Measurements from ENCODE around the gene ZNF619.
A peak's percentile ranks its signal among the peaks of the same experiment; 100 is the strongest.
"Not testable (repeated sequence)": the region's sequence is repeated elsewhere in the genome, so short reads cannot be mapped to it uniquely, and the experiment has no call there.

ZNF619 gene

DNA sequence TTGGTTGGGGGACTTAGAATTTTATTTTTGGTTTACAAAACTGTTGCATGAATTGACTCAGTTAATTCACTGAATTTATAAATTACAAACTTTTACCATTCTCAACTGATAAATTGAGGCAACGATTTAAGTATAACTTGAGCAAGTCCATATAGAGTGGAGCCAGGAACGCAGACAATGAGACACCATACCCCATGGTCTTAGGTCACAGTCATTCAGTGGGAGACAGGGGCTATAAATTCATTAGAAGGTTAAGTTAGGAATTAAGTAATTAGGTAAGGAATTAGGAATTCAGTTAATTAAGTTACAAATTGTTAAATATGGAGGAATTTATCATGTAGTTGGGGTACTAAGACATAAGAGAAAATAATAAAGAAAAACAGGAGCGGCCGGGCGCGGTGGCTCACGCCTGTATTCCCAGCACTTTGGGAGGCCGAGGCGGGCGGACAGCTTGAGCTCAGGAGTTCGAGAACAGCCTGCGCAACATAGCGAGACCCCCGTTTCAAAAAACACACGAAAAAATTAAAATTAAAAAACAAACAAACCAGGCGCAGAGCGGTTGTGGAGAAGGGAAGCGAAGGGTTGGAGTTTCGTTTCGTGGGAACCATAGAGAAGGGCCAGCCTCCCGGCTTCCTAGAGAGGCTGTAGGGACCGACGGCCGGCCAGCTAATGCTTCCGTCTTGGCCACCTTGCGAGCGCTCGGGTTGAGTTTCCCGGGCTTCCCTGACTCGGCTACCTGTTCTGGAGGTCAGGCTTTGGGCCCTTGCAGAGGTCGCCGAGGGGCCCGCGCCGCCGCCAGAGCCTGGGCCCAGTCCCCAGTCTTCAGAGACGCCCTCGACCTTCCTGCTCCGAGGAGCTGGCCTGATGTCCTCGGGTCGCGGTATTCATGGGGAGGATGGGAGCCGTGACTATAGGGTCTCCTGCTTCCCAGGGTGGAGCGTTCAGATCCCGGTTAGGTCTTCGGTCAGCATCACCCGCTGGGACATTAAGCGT is at the start of gene ZNF619:
Gene ZNF619, plus strand, starts transcription at position 645 of the 993 bp plus-strand sequence. CDS start 858 bp downstream, outside the sequence.
- peak; percentile 15 for DNase-seq (ENCODE audit: low read depth)

DNA sequence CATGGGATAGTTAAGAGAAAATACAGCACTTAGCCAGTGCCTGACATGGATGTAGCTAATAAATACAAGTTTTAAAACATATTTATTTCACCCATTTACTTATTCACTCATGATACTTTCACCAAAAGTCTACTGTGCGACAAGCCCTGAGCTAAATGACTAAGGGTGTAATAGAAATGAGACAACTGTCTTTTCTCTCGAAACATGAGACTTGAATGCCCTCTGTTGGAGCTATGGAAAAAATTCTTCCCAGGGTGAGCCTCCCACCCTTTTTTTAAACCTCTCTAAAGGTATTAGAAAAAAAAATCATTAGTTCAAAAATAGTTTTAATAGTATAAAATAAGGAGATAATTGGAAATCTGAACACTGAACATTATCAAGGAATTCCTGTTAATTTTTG is 44.1 kb upstream of the ZNF619 start:
- no peak for DNase-seq (ENCODE audit: low read depth)

DNA sequence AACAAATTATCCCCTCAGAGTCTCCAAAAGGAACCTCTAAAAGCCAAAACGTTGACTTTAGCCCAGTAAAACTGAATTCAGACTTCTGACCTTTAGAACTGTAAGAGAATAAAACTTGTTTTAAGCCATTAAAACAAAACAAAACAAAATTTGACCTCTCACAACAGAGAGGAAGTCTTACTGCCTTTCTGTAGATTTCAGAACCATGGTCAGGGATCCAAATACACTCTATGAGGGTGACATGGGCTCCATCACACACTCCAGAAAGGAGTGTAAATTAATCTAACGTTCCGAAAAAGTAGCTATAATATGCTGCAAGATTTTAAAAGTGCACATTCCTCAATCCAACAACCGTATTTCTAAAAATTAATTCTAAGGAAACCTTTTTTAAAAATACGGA is 39.0 kb upstream of the ZNF619 start:
- no peak for DNase-seq (ENCODE audit: low read depth)

DNA sequence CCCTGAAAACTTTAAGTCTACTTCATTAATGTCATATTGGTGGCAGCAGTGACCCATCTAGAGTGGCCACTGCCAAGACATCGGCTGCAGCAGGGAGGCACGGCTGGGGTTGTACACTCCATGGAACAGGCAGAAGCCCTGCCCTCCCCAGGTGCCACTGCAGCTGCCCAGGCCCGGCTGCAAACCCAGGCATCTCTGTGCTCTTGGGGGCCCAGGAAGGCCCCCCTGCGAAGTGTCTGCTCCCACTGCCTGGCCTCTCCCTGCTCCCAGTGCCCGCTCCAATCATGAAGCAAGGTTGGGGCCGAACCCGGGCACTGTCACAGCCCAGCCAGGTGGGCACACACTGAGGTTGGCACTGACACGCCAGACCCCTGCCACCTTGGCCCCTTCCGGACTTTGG is 31.9 kb upstream of the ZNF619 start:
- no peak for DNase-seq (ENCODE audit: low read depth)

DNA sequence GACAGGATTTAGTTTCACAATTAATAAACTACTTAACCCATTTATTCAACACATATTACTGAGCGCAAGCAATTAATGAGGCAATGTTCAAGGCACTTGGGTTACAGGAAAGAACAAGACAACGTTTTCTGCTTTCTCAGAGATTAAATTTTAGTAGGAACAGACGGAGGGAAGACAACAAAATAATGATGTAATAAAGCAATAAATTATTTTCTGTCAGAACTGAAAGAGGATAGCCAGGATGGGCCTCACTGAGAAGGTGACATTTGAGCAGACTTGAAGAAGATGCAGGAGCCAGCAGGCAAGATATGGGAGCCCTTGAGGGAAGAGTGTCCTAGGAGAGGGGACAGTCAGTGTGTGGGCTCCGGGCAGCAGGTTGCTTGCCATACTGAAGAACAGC is 31.0 kb upstream of the ZNF619 start:
- DNase-seq (ENCODE audit: low read depth) = no peak

DNA sequence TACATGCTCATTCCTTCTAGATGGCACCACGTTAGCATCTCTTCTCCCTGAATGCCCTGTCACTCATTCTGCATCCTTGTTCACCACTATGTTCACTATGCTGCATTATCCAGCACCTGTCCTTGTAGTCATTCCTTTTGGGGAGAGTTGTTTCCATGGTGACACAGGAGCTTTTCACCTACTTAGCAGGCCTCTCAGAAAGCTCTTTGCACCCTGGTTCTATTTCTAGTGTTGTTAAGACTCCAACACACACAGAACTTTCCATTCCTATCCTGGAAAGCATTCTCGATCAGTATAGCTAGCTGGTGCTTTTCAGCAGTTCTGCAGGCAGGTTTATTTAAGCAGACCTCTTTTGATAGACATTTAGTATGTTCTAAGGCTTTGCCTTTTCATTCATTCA is 26.5 kb upstream of the ZNF619 start:
- no peak for DNase-seq (ENCODE audit: low read depth)

DNA sequence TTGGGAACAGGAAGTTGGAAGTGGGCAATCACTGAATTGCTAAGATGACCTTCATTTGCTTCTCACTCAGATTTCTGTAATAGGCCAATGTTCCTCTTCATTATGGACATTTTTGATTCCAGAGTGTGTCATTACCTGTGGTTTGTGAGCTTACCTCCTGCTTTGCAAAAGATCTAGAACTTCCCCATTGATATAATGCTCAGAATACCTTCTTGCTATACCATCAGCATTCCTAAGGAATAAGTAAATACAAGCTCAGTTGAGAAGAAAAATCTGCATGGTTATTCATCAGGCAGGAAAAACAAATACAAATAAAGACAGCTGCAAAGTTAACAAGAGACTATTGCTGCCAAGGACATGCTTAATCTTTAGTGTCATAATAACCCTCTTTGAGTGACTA is 25.4 kb upstream of the ZNF619 start:
- DNase-seq (ENCODE audit: low read depth) = no peak

DNA sequence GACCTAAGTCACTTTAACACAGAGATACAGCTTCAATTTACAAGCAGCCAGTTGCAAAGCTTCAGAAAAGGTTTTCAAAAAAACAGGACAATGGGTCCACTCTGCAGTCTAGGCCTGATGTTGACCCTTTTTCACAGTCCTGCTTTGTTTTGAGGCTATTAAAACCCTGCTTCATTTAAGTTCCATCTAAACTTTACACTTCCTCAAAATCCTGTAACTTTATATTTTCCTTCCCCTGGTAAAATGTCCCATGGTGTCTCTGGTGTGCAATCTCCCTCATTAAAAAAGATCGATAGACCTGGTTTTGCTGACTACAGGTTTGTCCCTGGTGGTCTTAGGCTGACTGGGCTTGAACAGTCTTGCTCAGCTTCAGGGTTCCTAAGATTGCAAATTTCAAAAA is 24.9 kb upstream of the ZNF619 start:
- no peak for DNase-seq (ENCODE audit: low read depth)

DNA sequence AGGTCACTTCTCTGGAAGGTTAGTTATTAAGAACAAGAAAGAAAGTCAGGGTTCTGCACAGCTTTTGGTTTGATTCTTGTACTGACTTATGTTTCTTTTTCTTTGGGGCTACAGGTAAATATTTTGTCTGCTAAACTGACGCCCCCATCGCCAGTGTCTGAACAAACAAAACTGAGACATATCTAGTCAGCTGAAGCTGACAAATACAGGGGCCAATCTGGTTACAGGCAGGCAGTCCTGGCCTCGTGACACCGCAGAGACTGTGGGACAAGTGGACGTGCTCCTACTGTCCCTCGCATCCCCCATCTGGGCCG is 24.4 kb upstream of the ZNF619 start:
- no peak for DNase-seq (ENCODE audit: low read depth)

DNA sequence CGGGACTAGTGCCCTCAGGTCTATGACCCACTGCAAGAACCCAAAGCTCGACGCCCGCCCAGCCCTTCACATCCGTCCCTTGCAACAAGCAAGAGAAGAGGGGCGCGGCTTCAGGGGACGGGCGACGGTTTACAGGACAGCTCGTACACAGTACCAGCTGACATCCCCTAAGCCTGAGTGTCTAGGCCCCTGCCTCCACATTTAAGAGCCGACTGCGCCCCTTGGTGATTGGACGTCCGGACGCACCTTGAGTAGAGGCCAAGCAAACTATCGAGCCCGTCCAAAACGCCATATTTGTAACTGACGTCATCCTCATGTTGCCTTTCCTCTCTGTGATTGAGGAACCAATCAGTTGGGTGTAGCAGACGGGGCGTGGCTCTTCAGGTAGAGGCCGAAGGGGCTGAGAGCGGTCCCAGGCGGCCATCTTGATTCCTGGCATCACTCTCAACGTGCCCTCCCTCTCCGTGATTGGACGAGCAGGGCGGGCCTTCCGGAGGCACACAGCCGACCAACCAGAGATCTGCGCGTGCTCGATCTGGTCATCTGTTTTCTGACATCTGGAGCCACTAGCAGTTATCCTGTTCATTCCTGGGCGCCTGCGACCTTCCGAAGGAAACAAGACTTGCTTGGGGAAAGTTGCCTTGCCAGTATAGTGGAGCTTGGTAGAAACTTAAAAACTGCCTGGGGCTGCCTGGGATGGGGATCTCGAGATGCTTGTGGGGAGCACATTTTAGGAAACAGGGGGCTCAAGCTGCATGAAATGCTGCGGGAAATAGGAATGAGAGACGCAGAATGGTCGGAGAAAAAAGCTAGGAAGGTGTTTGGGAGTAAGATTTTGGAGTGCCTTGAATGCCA is 23.8 kb upstream of the ZNF619 start:
- peak; percentile 95 for DNase-seq (ENCODE audit: low read depth)

DNA sequence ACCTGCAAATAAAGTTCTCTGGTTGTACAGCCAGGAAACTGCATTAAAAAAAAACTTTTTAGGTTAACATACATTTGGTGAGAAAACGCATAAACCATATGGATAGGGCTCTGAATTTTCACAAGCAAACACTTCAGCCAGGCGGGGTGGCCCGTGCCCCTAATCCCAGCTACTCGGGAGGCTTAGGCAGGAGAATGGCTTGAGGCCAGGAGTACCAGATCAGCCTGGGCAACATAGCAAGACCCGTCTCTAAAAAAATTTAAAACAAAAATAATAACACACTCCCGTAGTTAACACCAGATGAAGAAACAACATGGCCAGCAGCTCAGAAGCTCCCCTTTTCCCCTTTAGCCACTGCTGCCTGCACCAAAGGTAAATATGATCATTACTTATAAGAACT is 23.0 kb upstream of the ZNF619 start:
- no peak for DNase-seq (ENCODE audit: low read depth)

DNA sequence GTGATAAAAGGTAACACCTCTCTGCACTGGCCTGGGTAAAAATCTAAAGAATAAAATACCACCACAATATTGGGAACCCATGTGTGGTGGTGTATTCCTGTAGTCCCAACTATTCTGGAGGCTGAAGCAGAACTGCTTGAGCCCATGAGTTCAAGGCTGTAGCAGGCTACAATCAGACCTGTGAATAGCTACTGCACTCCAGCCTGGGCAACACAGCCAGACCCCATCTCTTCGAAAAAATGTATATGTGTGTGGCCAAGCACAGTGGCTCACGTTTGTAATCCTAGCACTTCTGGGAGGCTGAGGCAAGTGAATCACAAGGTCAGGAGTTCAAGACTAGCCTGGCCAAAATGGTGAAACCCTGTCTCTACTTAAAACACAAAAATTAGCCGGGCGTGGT is 21.6 kb upstream of the ZNF619 start:
- DNase-seq (ENCODE audit: low read depth) = no peak

DNA sequence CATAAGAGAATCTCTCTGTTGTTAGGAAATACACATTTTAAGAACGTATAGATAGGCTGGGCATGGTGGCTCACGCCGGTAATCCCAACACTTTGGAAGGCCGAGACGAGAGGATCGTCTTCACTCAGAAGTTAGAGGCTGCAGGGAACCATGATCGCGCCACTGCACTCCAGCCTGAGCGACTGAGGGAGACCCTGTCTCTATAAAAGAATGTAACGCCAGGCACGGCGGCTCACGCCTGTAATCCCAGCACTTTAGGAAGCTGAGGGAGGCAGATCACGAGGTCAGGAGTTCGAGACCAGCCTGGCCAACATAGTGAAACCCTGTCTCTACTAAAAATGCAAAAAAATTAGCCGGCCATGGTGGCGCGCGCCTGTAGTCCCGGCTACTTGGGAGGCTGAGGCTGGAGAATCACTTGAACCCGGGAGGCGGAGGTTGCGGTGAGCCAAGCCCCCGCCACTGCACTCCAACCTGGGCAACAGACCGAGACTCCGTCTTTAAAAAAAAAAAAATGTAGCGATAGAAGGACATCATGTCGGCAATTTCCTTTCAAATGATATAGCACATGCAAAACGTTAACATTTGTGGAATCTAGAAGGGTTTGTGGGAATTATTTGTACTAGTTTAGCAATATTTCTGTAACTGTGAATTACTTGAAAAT is 20.5 kb upstream of the ZNF619 start:
- DNase-seq (ENCODE audit: low read depth) = no peak

DNA sequence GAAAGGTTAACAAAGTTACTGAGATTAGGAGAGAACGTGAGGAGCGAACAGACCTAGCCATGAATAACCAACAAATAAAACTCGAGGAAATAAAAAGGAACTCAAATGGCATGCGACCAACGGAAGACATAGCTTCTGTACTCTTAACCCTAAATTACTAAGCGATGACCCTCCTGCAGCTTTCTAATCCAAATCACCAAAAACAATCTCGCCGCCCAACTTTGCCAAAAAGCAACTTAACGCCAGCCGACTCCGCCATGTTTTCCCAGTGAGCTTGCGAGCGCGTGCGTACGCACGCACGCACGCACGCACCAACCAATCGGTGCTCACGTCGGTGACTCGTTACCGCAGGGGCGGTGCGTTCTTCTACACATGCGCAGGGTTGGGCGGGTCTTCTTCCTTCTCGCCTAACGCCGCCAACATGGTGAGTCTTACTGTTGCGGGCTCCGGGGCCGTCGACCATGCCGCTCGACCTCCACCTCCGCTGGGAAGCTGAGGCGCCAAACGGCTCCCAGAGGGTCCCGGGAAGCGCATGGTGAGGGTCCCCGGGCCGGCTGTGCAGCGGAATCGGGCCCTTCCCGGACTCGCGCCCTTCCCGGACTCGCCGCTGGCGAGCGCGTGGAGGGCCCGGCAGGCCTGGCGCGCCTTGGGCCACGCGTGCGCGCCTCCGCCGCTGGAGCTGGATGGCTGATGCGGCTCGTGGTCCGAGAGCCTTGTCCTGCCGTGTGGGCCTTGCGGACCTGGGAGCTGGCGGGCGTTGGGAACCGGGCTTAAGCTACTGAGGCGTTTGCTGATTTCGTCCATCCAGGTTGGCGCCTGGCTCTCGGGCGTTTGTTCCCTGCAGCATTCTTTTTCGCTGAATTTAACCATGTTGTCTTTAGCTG is 19.7 kb upstream of the ZNF619 start, which contains the start of gene RPL14:
Gene RPL14, plus strand, starts transcription at position 400 of the 884 bp plus-strand sequence. Its CDS starts 133 bp downstream, at position 533.
- DNase-seq (ENCODE audit: low read depth) = peak; percentile 82

DNA sequence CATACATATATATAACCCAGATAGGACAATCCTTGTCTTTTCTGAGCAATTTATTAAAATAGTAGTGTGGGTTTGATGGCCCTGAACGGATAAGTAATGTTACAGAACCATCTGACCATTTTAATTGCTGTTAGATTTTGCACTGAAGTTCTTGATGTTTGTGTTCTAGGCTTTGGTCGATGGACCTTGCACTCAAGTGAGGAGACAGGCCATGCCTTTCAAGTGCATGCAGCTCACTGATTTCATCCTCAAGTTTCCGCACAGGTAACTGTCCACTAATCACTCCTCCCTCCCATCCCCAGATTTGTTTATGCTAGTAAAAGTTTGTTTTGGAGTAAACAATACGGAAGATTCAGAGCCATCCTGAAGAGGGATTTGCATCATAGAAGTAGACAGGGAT is 18.4 kb upstream of the ZNF619 start:
- no peak for DNase-seq (ENCODE audit: low read depth)

DNA sequence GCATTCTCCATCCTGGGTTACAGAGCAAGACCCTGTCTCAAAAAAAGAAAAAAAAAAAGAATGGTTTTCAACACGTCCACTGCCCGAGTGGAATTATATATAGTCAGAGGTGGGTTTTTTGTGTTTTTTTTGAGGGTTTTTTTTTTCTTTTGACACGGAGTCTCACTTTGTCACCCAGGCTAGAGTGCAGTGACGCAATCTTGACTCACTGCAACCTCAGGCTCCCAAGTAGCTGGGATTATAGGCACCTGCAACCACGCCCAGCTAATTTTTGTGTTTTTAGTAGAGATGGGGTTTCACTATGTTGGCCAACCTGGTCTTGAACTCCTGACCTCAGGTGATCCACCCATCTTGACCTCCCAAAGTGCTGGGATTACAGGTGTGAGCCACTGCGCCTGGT is 16.4 kb upstream of the ZNF619 start:
- not testable (repeated sequence) for DNase-seq (ENCODE audit: low read depth)

DNA sequence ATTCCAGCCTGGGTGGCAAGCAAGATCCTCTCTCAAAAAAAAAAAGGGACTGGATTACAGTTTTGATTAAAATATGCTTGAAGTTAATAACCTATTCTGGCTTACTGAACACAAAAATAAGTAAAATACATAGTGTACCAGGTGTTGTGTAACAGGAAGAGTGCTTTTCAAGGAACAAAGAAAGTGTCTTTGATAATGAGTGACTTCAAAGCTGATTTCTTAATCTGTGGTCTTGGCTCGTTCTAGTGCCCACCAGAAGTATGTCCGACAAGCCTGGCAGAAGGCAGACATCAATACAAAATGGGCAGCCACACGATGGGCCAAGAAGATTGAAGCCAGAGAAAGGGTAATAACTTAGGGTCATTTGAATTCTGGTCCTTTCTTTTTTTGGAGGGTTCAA is 15.8 kb upstream of the ZNF619 start:
- DNase-seq (ENCODE audit: low read depth) = no peak

DNA sequence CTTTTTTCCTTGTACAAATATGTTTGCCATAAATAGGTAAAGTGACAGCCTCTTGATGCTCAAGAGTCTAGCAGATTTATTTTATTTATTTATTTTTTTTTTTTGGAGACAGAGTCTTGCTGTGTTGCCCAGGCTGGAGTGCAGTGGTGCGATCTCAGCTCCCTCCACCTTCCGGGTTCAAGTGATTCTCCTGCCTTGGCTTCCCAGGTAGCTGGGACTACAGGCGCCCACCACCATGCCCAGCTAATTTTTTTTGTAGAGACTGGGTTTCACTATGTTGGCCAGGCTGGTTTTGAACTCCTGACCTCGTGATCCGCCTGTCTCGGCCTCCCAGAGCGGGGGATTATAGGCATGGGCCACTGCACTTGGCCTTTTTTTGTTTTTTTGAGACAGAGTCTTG is 14.1 kb upstream of the ZNF619 start:
- DNase-seq (ENCODE audit: low read depth) = not testable (repeated sequence)

DNA sequence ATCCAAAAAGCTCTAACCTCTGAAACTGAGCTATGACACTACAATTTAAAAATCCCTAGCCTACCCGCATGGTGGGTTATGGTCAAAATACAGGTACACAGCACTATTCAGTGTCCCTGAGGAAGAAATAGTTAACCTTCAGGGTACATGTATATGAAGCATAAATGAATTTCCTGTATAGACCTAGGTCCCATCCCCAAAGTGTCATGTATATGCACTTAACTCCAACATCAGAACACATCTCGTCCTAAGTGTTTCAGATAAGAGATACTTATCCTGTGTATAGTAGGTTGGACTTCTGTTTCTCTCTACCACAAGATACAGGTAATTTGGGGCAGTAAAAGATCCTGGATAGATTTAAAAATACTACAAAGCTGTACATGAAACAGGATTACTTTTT is 13.3 kb upstream of the ZNF619 start:
- no peak for DNase-seq (ENCODE audit: low read depth)

DNA sequence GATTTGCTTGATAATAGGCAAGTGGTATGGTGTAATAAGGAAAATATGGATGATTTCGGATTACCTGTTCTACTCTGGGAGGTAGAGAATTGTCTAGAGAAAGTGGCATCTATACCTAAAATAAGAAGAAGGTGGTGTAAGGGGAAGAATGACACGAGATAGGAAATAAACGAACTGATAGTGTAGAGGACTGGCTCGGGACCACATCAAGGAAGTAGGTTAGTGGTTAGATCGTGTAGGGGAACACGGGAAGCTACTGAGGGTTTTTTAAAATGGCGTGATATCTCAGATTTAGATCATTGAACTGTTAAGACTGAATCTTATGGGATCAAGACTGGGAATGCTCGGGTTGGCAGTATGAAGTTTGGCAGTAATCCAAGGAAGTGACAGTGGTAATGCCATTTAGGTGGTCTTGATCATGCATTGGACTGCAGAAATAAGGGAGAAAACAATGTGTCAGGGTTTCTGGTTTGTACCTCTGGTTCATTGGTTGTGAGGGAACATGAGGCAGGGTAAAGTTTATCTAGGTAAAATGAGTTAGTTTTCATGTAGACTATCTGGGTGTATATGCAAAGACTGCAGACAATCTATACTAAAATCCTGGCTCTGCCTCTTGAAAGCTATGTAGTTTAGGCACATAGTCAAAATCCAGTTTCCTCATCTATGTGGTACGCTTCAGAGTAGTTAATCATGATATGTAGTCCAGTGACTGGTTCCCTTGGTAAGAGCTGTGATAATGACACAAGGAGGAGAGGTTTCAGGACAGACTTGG is 12.4 kb upstream of the ZNF619 start:
- no peak for DNase-seq (ENCODE audit: low read depth)

DNA sequence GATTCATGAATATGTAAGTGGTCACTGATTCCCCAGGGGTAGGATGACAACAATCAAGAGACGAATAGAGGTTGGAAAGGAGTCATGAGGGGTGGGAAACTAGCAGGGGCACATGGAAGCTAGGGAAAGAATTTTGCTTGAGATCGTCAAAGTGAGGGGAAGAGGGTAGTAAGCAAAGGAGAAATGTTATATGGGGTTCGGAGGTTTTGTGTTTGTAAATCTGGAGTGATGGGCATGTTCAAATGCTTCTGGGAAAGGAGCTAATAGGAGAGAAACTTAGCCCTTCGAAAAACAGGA is 11.9 kb upstream of the ZNF619 start:
- DNase-seq (ENCODE audit: low read depth) = no peak
